H1 (cell line): ENCODE measurements around the gene VSIR. TPM values are rescaled to one million over a fixed set of nuclear protein-coding genes. Genes with fewer than 3 reads are reported as not detected.

Experiments
- CTCF ChIA-PET: fragments of 300-600 bp; sonication (Branson Sonifier 250); formaldehyde crosslinking; loops from one replicate; lab custom pipeline; 2021; ENCODE audit not compliant: partially characterized antibody; lab: Charles Lee
- POLR2A ChIA-PET: fragments of 300-600 bp; sonication (Branson Sonifier 250); formaldehyde crosslinking; loops from one replicate; lab custom pipeline; 2021; ENCODE audit warnings: inconsistent platforms; ENCODE audit not compliant: partially characterized antibody; lab: Charles Lee
- DNase-seq, 2 experiments: peaks; one replicate each; pipeline versions ENCODE4 v3.0.0 to v3.0.0-alpha.2; 2010 to 2022; ENCODE audit warnings: low spot score in 2 of 2, low read depth in 1 of 2, mixed read lengths in 1 of 2
- FAIRE-seq: peaks from 2 replicates; lab custom pipeline; 2011; peaks lifted over from hg19 to GRCh38; lab: Jason Lieb, UNC
- H2AFZ ChIP-seq: 2 replicates; pipeline ENCODE4 v1.8.1; 2012; ENCODE audit warnings: low read length, inconsistent platforms
- H2AK5ac ChIP-seq: 2 replicates; pipeline ENCODE4 v1.6.1; 2013; ENCODE audit warnings: low read depth, low read length
- H2BK120ac ChIP-seq: replicated peaks from 2 replicates; pipeline ENCODE3; 2013; ENCODE audit warnings: low read depth, low read length, inconsistent platforms
- H2BK12ac ChIP-seq: 2 replicates; pipeline ENCODE4 v1.6.1; 2013; ENCODE audit warnings: low read depth, low read length
- H2BK15ac ChIP-seq: 2 replicates; pipeline ENCODE4 v1.6.1; 2013; ENCODE audit warnings: low read length
- H2BK20ac ChIP-seq: 2 replicates; pipeline ENCODE4 v1.6.1; 2013; ENCODE audit warnings: low read length
- H2BK5ac ChIP-seq: 2 replicates; pipeline ENCODE4 v1.6.1; 2013; ENCODE audit warnings: low read depth, low read length
- H3K14ac ChIP-seq: 2 replicates; pipeline ENCODE4 v1.6.1; 2013; ENCODE audit warnings: inconsistent platforms; ENCODE audit not compliant: insufficient read length
- H3K18ac ChIP-seq: 2 replicates; pipeline ENCODE4 v1.6.1; 2013; ENCODE audit warnings: low read length; ENCODE audit errors: extremely low read depth
- H3K23ac ChIP-seq: 2 replicates; pipeline ENCODE4 v1.6.1; 2013; ENCODE audit warnings: inconsistent platforms; ENCODE audit not compliant: insufficient read length
- H3K23me2 ChIP-seq: 2 replicates; pipeline ENCODE4 v1.6.1; 2013; ENCODE audit warnings: low read depth, low read length
- H3K27ac ChIP-seq: 2 replicates; pipeline ENCODE4 v1.6.1; 2011; ENCODE audit warnings: low read depth, low read length, inconsistent platforms
- H3K27me3 ChIP-seq, 4 experiments: replicated peaks in 1 of 4; 1 replicate in 1 of 4; 2 replicates in 3 of 4; pipeline versions ENCODE4 v1.6.1 to v1.8.1; 2011 to 2013; ENCODE audit warnings: low read length in 3 of 4, mild to moderate bottlenecking in 3 of 4, inconsistent platforms in 2 of 4, mixed read lengths in 2 of 4, moderate library complexity in 1 of 4; ENCODE audit not compliant: control insufficient read depth in 3 of 4, insufficient read depth in 3 of 4; ENCODE audit errors: extremely low read depth in 1 of 4
- H3K36me3 ChIP-seq, 4 experiments: 2 replicates each; pipeline versions ENCODE4 v1.6.1 to v1.8.1; 2011 to 2013; ENCODE audit warnings: mild to moderate bottlenecking in 4 of 4, low read length in 3 of 4, moderate library complexity in 2 of 4, control low read depth in 1 of 4, inconsistent platforms in 1 of 4; ENCODE audit not compliant: insufficient read depth in 4 of 4, control insufficient read depth in 2 of 4
- H3K4ac ChIP-seq: replicated peaks from 2 replicates; pipeline ENCODE3; 2013; ENCODE audit warnings: low read length, low read depth, mixed read lengths, inconsistent platforms; ENCODE audit not compliant: insufficient read length
- H3K4me1 ChIP-seq, 4 experiments: replicated peaks in 1 of 4; 1 replicate in 1 of 4; 2 replicates in 3 of 4; pipeline versions ENCODE4 v1.6.1 to v1.8.1; 2011 to 2013; ENCODE audit warnings: low read length in 3 of 4, inconsistent platforms in 2 of 4, mixed read lengths in 1 of 4; ENCODE audit not compliant: insufficient read depth in 4 of 4, control insufficient read depth in 3 of 4
- H3K4me2 ChIP-seq, 2 experiments: 2 replicates each; pipeline versions ENCODE4 v1.6.1 to v1.8.1; 2011 to 2013; ENCODE audit warnings: low read depth in 2 of 2, low read length in 2 of 2, control low read depth in 1 of 2, inconsistent platforms in 1 of 2, mild to moderate bottlenecking in 1 of 2; ENCODE audit not compliant: insufficient read depth in 1 of 2
- H3K4me3 ChIP-seq, 4 experiments: fragments of 200-600, 300-600 bp in 1 of 4; sonication (generic), shearing (Covaris generic), sonication (Bioruptor Twin) in 1 of 4; 2 replicates each; pipeline versions ENCODE4 v1.5.1 to v1.8.1; 2011 to 2016; ENCODE audit warnings: low read length in 4 of 4, low read depth in 3 of 4, control low read depth in 2 of 4, inconsistent platforms in 2 of 4, mild to moderate bottlenecking in 2 of 4, mixed read lengths in 1 of 4, moderate library complexity in 1 of 4; ENCODE audit not compliant: insufficient read depth in 2 of 4; ENCODE audit errors: extremely low read depth in 1 of 4
- H3K56ac ChIP-seq: replicated peaks from 2 replicates; pipeline ENCODE3; 2013; ENCODE audit warnings: low read depth, mild to moderate bottlenecking, mixed read lengths, low read length, inconsistent platforms; ENCODE audit not compliant: insufficient read length
- H3K79me1 ChIP-seq: 2 replicates; pipeline ENCODE4 v1.6.1; 2013; ENCODE audit warnings: low read depth, low read length, control low read depth
- H3K79me2 ChIP-seq, 2 experiments: 2 replicates each; pipeline versions ENCODE4 v1.6.1 to v1.8.1; 2012 to 2013; ENCODE audit warnings: low read length in 2 of 2, mild to moderate bottlenecking in 2 of 2, inconsistent platforms in 1 of 2; ENCODE audit not compliant: insufficient read depth in 2 of 2, control insufficient read depth in 1 of 2
- H3K9ac ChIP-seq, 4 experiments: replicated peaks in 1 of 4; 1 replicate in 1 of 4; 2 replicates in 3 of 4; pipeline versions ENCODE4 v1.6.1 to v1.8.1; 2011 to 2013; ENCODE audit warnings: low read depth in 3 of 4, low read length in 3 of 4, control low read depth in 2 of 4, mild to moderate bottlenecking in 2 of 4, moderate library complexity in 2 of 4, inconsistent platforms in 1 of 4; ENCODE audit errors: extremely low read depth in 1 of 4
- H3K9me3 ChIP-seq, 2 experiments: 2 replicates each; pipeline versions ENCODE4 v1.6.1 to v1.8.1; 2012 to 2013; ENCODE audit warnings: mild to moderate bottlenecking in 2 of 2, moderate library complexity in 2 of 2, control low read depth in 1 of 2, inconsistent platforms in 1 of 2, low read depth in 1 of 2, low read length in 1 of 2, mixed read lengths in 1 of 2; ENCODE audit not compliant: insufficient read depth in 2 of 2
- H4K20me1 ChIP-seq, 2 experiments: replicated peaks in 1 of 2; 2 replicates each; pipeline versions ENCODE3 to v1.8.1; 2011 to 2013; ENCODE audit warnings: inconsistent platforms in 2 of 2, low read length in 2 of 2, mild to moderate bottlenecking in 1 of 2; ENCODE audit not compliant: insufficient read depth in 2 of 2, control insufficient read depth in 1 of 2
- H4K5ac ChIP-seq: 2 replicates; pipeline ENCODE4 v1.6.1; 2013; ENCODE audit warnings: low read length, low read depth, mixed read lengths, inconsistent platforms; ENCODE audit not compliant: insufficient read length
- H4K8ac ChIP-seq: 2 replicates; pipeline ENCODE4 v1.8.0; 2013; ENCODE audit warnings: mild to moderate bottlenecking, moderate library complexity, low read length, inconsistent platforms; ENCODE audit not compliant: insufficient read depth; ENCODE audit errors: extremely low read depth
- H4K91ac ChIP-seq: replicated peaks from 2 replicates; pipeline ENCODE3; 2013; ENCODE audit warnings: low read length, mixed read lengths, inconsistent platforms; ENCODE audit not compliant: insufficient read length
- ATF3 ChIP-seq: IDR thresholded peaks from 2 replicates; pipeline ENCODE4 v1.6.1; 2011; ENCODE audit warnings: low read depth, mild to moderate bottlenecking, low read length; ENCODE audit not compliant: insufficient read depth
- BACH1 ChIP-seq: IDR thresholded peaks from 2 replicates; pipeline ENCODE4 v1.6.1; 2012; ENCODE audit warnings: low read length, improper control_type of control experiment
- POLR2A ChIP-seq, 2 experiments: IDR thresholded peaks; 1 replicate in 1 of 2; 2 replicates in 1 of 2; pipeline ENCODE4 v1.6.1; 2011; ENCODE audit warnings: low read depth in 2 of 2, low read length in 2 of 2, mild to moderate bottlenecking in 2 of 2; ENCODE audit errors: control extremely low read depth in 1 of 2
- SAP30 ChIP-seq: fragments of 300-600 bp; sonication (generic); IDR thresholded peaks from 2 replicates; pipeline ENCODE4 v1.7.1; 2012; ENCODE audit warnings: low read length, moderate library complexity, mild to moderate bottlenecking, inconsistent platforms; ENCODE audit not compliant: insufficient read depth, insufficient replicate concordance
- SUZ12 ChIP-seq: fragments of 200-600 bp; sonication (generic); IDR thresholded peaks from 2 replicates; pipeline ENCODE4 v1.6.1; 2012; ENCODE audit warnings: mild to moderate bottlenecking, inconsistent platforms, low read length, moderate library complexity, mixed read lengths
- USF2 ChIP-seq: IDR thresholded peaks from 2 replicates; pipeline ENCODE4 v1.6.1; 2011; ENCODE audit warnings: low read length, improper control_type of control experiment
- WGBS, 2 experiments: shearing (Covaris generic) in 1 of 2; methylation state at CpG; one replicate each; pipeline versions ENCODE4 v1.1.6 to v1.1.7; 2013 to 2015; ENCODE audit warnings: low lambda C conversion rate in 2 of 2, mixed read lengths in 2 of 2, inconsistent platforms in 1 of 2, low coverage in 1 of 2, missing lambda C conversion rate in 1 of 2; ENCODE audit not compliant: insufficient replicate concordance in 2 of 2, insufficient coverage in 1 of 2, insufficient read length in 1 of 2; ENCODE audit errors: extremely low coverage in 1 of 2, missing lambda C conversion rate in 1 of 2; 5-methylcytosine and 5-hydroxymethylcytosine counted together
- polyA plus RNA-seq, 7 experiments: library from polyadenylated mRNA; depleted of rRNA in 3 of 7; stranded (reverse) in 5 of 7; unstranded in 2 of 7; fragments of >200 nt in 5 of 7; fragments of 200-250 nt in 2 of 7; gene quantifications; 1 replicate in 5 of 7; 2 replicates in 1 of 7; 4 replicates in 1 of 7; pipeline versions ENCODE4 v1.2.1 to v1.2.3, GENCODE V29; 2011 to 2013; ENCODE audit warnings: missing spikeins in 2 of 7, mixed read lengths in 2 of 7
- total RNA-seq: library from RNA; stranded (reverse); fragmentation: NEBNext Ultra II Directional; extraction: Animal tissue kit (Norgen Biotek cat#: 25700); gene quantifications from 2 replicates; pipeline ENCODE4 v1.2.1, GENCODE V29; 2021

The VSIR gene
- total and polyA plus RNA-seq, 2 of the 8 experiments (the other 6 are each of a cell fraction or from before 2014, with no cell fraction given) = 0.33 TPM; not detected in 1

GRCh38 chr10:71742301-71743088 lies 30.8 kb downstream of the VSIR start:
- Histone ChIP-seq H2BK120ac (no peak overlapping the region), H4K8ac (no peak overlapping the region), H3K36me3 (no peaks in the 10 kb centered on the region), H3K14ac (no peak overlapping the region), H3K23ac (no peak overlapping the region), H3K23me2 (no peaks in the 10 kb centered on the region), H3K18ac (no peak overlapping the region), H2BK5ac (no peak overlapping the region), H2AK5ac (no peak overlapping the region), H3K79me2 (no peaks in the 10 kb centered on the region), H2BK20ac (no peak overlapping the region), H3K4ac (no peak overlapping the region), H3K9me3 (no peaks in the 10 kb centered on the region), H2AFZ (no peak overlapping the region), H3K4me2 (no peak overlapping the region), H3K56ac (no peak overlapping the region), H3K27ac (no peak overlapping the region), H4K91ac (no peak overlapping the region), H3K4me3 (no peak overlapping the region), H4K5ac (no peak overlapping the region), H3K27me3 (0 out of 7 replicates have a peak, but pooled peaks cover 0 to 2% (median 0%) of the 10 kb centered on the region in 4 experiments), H3K79me1 (no peaks in the 10 kb centered on the region), H4K20me1 (no peaks in the 10 kb centered on the region), H3K9ac (no peak overlapping the region), H2BK15ac (no peak overlapping the region), H2BK12ac (no peak overlapping the region), H3K4me1 (peaks cover 1 to 5% (median 3%) of the 10 kb centered on the region in 4 experiments; a peak in 4 of 7 replicates)
- WGBS, 2 experiments = 86% methylated on average over 10 of the region's 10 CpGs; no CpG with 5 or more reads in 1 of the 2 experiments
- no peak for DNase-seq
- TF ChIP-seq SAP30 (no peak), ATF3 (no peak), SUZ12 (no peak), BACH1 (no peak), USF2 (no peak), POLR2A (IDR thresholded peaks at IDR 0.05; ENCODE audit: control extremely low read depth in 1 of 2, low read depth in 2 of 2, low read length in 2 of 2) (no peak)
- POLR2A ChIA-PET = no interaction called here
- CTCF ChIA-PET = interaction anchor here (0.8 to 2.8 kb wide), 7 partner anchors 10 to 425 kb away, joined by 3 to 14 read pairs (median 5); partner anchors contain the start of gene C10orf105
- FAIRE-seq = no peak
